WTC11 (cell line): Measurements from ENCODE around the gene CACUL1. TPM values are rescaled to one million over a fixed set of nuclear protein-coding genes. Genes with fewer than 3 reads are reported as not detected.
"Not testable (repeated sequence)": the region's sequence is repeated elsewhere in the genome, so short reads cannot be mapped to it uniquely, and the experiment has no call there.

Experiments
- ATAC-seq: fragments of 200-7000 bp; cut with Tn5 transposase; 2 replicates; pipeline ENCODE4 v1.10.0; 2021; ENCODE audit warnings: mild to moderate bottlenecking, moderate library complexity
- CTCF ChIA-PET: fragments of 300-600 bp; sonication (Branson Sonifier 250); formaldehyde crosslinking; loops from one replicate; lab custom pipeline; 2021; ENCODE audit warnings: antibody characterized with exemption; lab: Charles Lee
- POLR2A ChIA-PET: fragments of 350-600 bp; sonication (Branson Sonifier 250); formaldehyde crosslinking; loops from one replicate; lab custom pipeline; 2021; ENCODE audit warnings: antibody characterized with exemption; lab: Charles Lee
- DNase-seq: peaks from one replicate; pipeline ENCODE4 v3.0.0; 2021; ENCODE audit warnings: low spot score
- H3K27ac Mint-ChIP-seq: 2 replicates; pipeline ENCODE4 v1.8.0; 2021; ENCODE audit warnings: mixed read lengths
- H3K27me3 Mint-ChIP-seq: 2 replicates; pipeline ENCODE4 v1.8.0; 2021; ENCODE audit warnings: low read depth, mild to moderate bottlenecking, moderate library complexity, mixed read lengths
- H3K36me3 Mint-ChIP-seq: 2 replicates; pipeline ENCODE4 v1.8.0; 2021; ENCODE audit warnings: mixed read lengths
- H3K4me1 Mint-ChIP-seq: 2 replicates; pipeline ENCODE4 v1.8.0; 2022; ENCODE audit warnings: mixed read lengths
- H3K4me3 Mint-ChIP-seq: 2 replicates; pipeline ENCODE4 v1.8.0; 2021; ENCODE audit warnings: mild to moderate bottlenecking, moderate library complexity, mixed read lengths
- H3K9me3 Mint-ChIP-seq: 2 replicates; pipeline ENCODE4 v1.8.0; 2021; ENCODE audit warnings: mixed read lengths
- CREM ChIP-seq: sonication (generic); formaldehyde crosslinking; IDR thresholded peaks from 2 replicates; pipeline ENCODE4 v1.8.1; 2022; ENCODE audit warnings: mild to moderate bottlenecking, missing genetic modification reagents, moderate library complexity
- EMX1 ChIP-seq: fragments of 250-450 bp; sonication (Bioruptor Pico); IDR thresholded peaks from 2 replicates; pipeline ENCODE4 v1.8.0; 2021; ENCODE audit warnings: mild to moderate bottlenecking
- FOXP1 ChIP-seq: sonication (generic); formaldehyde crosslinking; IDR thresholded peaks from 2 replicates; pipeline ENCODE4 v1.8.0; 2022; ENCODE audit warnings: missing genetic modification reagents, mild to moderate bottlenecking, moderate library complexity, borderline replicate concordance
- GTF2I ChIP-seq: fragments of 250-450 bp; sonication (Bioruptor Pico); conservative IDR thresholded peaks from 2 replicates; pipeline ENCODE4 v1.4.0; 2021; ENCODE audit warnings: mild to moderate bottlenecking
- IRF2 ChIP-seq: sonication (generic); formaldehyde crosslinking; IDR thresholded peaks from 2 replicates; pipeline ENCODE4 v1.8.0; 2022; ENCODE audit warnings: low read depth, missing genetic modification reagents, borderline replicate concordance
- MYBL2 ChIP-seq: sonication (generic); formaldehyde crosslinking; IDR thresholded peaks from 2 replicates; pipeline ENCODE4 v1.8.1; 2023; ENCODE audit warnings: mild to moderate bottlenecking, moderate library complexity, missing genetic modification reagents
- NFATC4 ChIP-seq: fragments of 250-450 bp; sonication (Bioruptor Pico); IDR thresholded peaks from 2 replicates; pipeline ENCODE4 v1.9.0; 2021; ENCODE audit warnings: mild to moderate bottlenecking
- NFE2L1 ChIP-seq: sonication (generic); formaldehyde crosslinking; IDR thresholded peaks from 2 replicates; pipeline ENCODE4 v1.8.1; 2023; ENCODE audit warnings: missing genetic modification reagents
- NFYB ChIP-seq: sonication (generic); formaldehyde crosslinking; conservative IDR thresholded peaks from 2 replicates; pipeline ENCODE4 v1.8.0; 2022; ENCODE audit warnings: low read depth, missing genetic modification reagents
- NR3C1 ChIP-seq: sonication (generic); formaldehyde crosslinking; conservative IDR thresholded peaks from 2 replicates; pipeline ENCODE4 v1.8.1; 2023; ENCODE audit warnings: low read depth, mild to moderate bottlenecking, missing genetic modification reagents
- ZNF219 ChIP-seq: sonication (generic); formaldehyde crosslinking; IDR thresholded peaks from 2 replicates; pipeline ENCODE4 v1.8.0; 2023; ENCODE audit warnings: missing genetic modification reagents, mild to moderate bottlenecking, borderline replicate concordance
- ZNF232 ChIP-seq: sonication (generic); formaldehyde crosslinking; IDR thresholded peaks from 2 replicates; pipeline ENCODE4 v1.8.0; 2022; ENCODE audit warnings: mild to moderate bottlenecking, missing genetic modification reagents
- ZNF263 ChIP-seq: sonication (generic); formaldehyde crosslinking; IDR thresholded peaks from 2 replicates; pipeline ENCODE4 v1.8.1; 2022; ENCODE audit warnings: low read depth, mild to moderate bottlenecking, moderate library complexity, missing genetic modification reagents
- total RNA-seq: library from RNA; stranded (reverse); gene quantifications from 3 replicates; pipeline ENCODE4 v1.2.3, GENCODE V29; 2021
- TF ChIP-seq, protein P1 (sequence below): sonication (generic); formaldehyde crosslinking; conservative IDR thresholded peaks from 2 replicates; pipeline ENCODE4 v1.8.1; 2023; ENCODE audit warnings: mild to moderate bottlenecking, low read depth, missing genetic modification reagents, moderate library complexity
- TF ChIP-seq, protein P2 (sequence below): sonication (generic); formaldehyde crosslinking; IDR thresholded peaks from 2 replicates; pipeline ENCODE4 v1.8.0; 2023; ENCODE audit warnings: missing genetic modification reagents
- TF ChIP-seq, protein P3 (sequence below): fragments of 250-450 bp; sonication (Bioruptor Pico); IDR thresholded peaks from 2 replicates; pipeline ENCODE4 v1.9.0; 2021; ENCODE audit warnings: mild to moderate bottlenecking, borderline replicate concordance
- TF ChIP-seq, protein P4 (sequence below): sonication (generic); formaldehyde crosslinking; IDR thresholded peaks from 2 replicates; pipeline ENCODE4 v1.8.1; 2023; ENCODE audit warnings: mild to moderate bottlenecking, missing genetic modification reagents, borderline replicate concordance
- TF ChIP-seq, protein P5 (sequence below): sonication (generic); formaldehyde crosslinking; IDR thresholded peaks from 2 replicates; pipeline ENCODE4 v1.8.0; 2022; ENCODE audit warnings: mild to moderate bottlenecking, missing genetic modification reagents

The CACUL1 gene
- total RNA-seq, 1 experiment from 2014 or later: 41.5 TPM

DNA sequence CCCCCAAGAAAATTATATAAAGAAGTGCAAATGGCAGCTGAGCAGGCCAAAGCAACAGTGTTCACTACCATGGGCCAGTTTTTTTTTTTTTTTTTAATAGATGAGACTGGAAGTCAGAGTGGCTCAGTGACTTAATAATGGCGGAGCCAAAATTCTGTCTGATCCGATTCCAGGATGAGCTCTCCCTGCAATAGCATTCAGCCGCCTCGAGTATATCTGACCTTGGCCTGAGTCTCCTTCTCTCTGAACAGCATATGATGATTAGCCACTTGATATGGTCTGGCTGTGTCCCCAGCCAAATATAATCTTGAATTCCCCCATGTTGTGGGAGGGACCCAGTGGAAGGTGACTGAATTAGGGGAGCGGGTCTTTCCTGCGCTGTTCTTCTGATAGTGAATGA is 82.6 kb downstream of the CACUL1 start (continued):
- TF ChIP-seq, protein P1, sequence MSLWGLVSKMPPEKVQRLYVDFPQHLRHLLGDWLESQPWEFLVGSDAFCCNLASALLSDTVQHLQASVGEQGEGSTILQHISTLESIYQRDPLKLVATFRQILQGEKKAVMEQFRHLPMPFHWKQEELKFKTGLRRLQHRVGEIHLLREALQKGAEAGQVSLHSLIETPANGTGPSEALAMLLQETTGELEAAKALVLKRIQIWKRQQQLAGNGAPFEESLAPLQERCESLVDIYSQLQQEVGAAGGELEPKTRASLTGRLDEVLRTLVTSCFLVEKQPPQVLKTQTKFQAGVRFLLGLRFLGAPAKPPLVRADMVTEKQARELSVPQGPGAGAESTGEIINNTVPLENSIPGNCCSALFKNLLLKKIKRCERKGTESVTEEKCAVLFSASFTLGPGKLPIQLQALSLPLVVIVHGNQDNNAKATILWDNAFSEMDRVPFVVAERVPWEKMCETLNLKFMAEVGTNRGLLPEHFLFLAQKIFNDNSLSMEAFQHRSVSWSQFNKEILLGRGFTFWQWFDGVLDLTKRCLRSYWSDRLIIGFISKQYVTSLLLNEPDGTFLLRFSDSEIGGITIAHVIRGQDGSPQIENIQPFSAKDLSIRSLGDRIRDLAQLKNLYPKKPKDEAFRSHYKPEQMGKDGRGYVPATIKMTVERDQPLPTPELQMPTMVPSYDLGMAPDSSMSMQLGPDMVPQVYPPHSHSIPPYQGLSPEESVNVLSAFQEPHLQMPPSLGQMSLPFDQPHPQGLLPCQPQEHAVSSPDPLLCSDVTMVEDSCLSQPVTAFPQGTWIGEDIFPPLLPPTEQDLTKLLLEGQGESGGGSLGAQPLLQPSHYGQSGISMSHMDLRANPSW: no peak
- TF ChIP-seq MYBL2 (no peak), NR3C1 (CRISPR knock-in tag) (no peak), GTF2I (CRISPR knock-in tag) (no peak)
- TF ChIP-seq, protein P2, sequence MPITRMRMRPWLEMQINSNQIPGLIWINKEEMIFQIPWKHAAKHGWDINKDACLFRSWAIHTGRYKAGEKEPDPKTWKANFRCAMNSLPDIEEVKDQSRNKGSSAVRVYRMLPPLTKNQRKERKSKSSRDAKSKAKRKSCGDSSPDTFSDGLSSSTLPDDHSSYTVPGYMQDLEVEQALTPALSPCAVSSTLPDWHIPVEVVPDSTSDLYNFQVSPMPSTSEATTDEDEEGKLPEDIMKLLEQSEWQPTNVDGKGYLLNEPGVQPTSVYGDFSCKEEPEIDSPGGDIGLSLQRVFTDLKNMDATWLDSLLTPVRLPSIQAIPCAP (CRISPR knock-in tag): no peak
- TF ChIP-seq, protein P3, sequence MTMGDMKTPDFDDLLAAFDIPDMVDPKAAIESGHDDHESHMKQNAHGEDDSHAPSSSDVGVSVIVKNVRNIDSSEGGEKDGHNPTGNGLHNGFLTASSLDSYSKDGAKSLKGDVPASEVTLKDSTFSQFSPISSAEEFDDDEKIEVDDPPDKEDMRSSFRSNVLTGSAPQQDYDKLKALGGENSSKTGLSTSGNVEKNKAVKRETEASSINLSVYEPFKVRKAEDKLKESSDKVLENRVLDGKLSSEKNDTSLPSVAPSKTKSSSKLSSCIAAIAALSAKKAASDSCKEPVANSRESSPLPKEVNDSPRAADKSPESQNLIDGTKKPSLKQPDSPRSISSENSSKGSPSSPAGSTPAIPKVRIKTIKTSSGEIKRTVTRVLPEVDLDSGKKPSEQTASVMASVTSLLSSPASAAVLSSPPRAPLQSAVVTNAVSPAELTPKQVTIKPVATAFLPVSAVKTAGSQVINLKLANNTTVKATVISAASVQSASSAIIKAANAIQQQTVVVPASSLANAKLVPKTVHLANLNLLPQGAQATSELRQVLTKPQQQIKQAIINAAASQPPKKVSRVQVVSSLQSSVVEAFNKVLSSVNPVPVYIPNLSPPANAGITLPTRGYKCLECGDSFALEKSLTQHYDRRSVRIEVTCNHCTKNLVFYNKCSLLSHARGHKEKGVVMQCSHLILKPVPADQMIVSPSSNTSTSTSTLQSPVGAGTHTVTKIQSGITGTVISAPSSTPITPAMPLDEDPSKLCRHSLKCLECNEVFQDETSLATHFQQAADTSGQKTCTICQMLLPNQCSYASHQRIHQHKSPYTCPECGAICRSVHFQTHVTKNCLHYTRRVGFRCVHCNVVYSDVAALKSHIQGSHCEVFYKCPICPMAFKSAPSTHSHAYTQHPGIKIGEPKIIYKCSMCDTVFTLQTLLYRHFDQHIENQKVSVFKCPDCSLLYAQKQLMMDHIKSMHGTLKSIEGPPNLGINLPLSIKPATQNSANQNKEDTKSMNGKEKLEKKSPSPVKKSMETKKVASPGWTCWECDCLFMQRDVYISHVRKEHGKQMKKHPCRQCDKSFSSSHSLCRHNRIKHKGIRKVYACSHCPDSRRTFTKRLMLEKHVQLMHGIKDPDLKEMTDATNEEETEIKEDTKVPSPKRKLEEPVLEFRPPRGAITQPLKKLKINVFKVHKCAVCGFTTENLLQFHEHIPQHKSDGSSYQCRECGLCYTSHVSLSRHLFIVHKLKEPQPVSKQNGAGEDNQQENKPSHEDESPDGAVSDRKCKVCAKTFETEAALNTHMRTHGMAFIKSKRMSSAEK: no peak

DNA sequence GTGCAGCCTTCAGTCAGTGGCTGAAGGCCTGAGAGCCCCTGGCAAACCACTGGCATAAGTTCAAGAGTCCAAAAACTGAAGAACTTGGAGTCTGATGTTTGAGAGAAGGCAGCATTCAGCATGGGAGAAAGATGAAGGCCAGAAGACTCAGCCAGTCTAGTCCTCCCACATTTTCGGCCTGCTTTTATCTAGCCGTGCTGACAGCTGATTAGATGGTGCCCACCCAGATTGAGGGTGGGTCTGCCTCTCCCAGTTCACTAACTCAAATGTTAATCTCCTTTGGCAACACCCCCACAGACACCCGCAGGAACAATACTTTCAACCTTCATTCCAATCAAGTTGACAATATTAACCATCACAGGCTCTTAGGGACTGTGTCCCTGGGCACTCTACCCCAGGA is 83.5 kb downstream of the CACUL1 start:
- DNase-seq, ATAC-seq, H3K27me3 Mint-ChIP-seq, POLR2A ChIA-PET, H3K4me3 Mint-ChIP-seq, H3K9me3 Mint-ChIP-seq, H3K27ac Mint-ChIP-seq, H3K36me3 Mint-ChIP-seq, H3K4me1 Mint-ChIP-seq: not testable (repeated sequence)
- CTCF ChIA-PET: interaction anchor here (0.8 to 1.8 kb wide), 3 partner anchors 45 to 77 kb away, joined by 3 to 5 read pairs (median 5); no protein-coding TSS in a partner anchor

DNA sequence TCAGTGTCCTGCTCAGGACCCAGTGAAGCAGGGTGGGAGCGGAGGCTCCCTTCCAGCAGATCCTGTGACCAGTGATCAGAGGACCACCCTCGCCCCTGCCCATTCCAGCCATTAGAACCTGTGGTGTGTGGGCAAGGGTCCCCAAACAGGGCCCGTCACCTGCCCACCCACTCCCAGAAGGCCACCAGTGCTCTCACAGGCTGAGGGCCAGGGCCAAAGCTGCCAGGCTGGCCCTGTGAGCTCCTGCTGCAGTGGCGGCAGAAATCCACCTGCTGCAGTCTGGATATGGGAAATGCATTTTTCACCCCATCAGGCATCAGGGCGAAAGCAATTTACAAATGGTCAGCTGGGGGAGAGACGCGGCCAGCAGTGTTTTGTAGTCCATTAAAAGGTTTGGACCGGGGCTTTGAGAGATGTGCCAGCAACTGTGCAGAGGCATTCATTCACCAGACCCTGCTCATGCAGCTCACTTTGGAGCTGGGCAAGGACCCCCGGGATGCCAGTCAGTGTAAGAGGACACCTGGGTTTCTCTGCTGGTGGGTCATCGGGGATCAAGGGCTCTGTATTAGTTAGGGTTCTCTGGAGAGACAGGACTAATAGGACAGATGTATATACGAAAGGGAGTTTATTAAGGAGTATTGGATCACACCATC is 84.2 kb downstream of the CACUL1 start:
- ChIA-PET POLR2A (no interaction called here), CTCF (interaction anchor here (3.3 kb wide), 1 partner anchor 75 kb away, joined by 53 read pairs; the partner anchor contains the start of gene PRLHR)
- Mint-ChIP-seq H3K4me1 (0 out of 2 replicates have a peak, but pooled peaks cover 6% of the 10 kb centered on the region), H3K27ac (no peak overlapping the region), H3K9me3 (no peaks in the 10 kb centered on the region), H3K27me3 (no peaks in the 10 kb centered on the region), H3K36me3 (no peaks in the 10 kb centered on the region), H3K4me3 (no peak overlapping the region)
- ATAC-seq (no peak), DNase-seq (no peak)
- TF ChIP-seq FOXP1 (CRISPR knock-in tag): no peak
- TF ChIP-seq ZNF263: no peak
- TF ChIP-seq, protein P4, sequence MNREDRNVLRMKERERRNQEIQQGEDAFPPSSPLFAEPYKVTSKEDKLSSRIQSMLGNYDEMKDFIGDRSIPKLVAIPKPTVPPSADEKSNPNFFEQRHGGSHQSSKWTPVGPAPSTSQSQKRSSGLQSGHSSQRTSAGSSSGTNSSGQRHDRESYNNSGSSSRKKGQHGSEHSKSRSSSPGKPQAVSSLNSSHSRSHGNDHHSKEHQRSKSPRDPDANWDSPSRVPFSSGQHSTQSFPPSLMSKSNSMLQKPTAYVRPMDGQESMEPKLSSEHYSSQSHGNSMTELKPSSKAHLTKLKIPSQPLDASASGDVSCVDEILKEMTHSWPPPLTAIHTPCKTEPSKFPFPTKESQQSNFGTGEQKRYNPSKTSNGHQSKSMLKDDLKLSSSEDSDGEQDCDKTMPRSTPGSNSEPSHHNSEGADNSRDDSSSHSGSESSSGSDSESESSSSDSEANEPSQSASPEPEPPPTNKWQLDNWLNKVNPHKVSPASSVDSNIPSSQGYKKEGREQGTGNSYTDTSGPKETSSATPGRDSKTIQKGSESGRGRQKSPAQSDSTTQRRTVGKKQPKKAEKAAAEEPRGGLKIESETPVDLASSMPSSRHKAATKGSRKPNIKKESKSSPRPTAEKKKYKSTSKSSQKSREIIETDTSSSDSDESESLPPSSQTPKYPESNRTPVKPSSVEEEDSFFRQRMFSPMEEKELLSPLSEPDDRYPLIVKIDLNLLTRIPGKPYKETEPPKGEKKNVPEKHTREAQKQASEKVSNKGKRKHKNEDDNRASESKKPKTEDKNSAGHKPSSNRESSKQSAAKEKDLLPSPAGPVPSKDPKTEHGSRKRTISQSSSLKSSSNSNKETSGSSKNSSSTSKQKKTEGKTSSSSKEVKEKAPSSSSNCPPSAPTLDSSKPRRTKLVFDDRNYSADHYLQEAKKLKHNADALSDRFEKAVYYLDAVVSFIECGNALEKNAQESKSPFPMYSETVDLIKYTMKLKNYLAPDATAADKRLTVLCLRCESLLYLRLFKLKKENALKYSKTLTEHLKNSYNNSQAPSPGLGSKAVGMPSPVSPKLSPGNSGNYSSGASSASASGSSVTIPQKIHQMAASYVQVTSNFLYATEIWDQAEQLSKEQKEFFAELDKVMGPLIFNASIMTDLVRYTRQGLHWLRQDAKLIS (CRISPR knock-in tag): no peak
- no peak for TF ChIP-seq NFE2L1 (CRISPR knock-in tag)
- no peak for TF ChIP-seq ZNF219 (CRISPR knock-in tag)
- TF ChIP-seq NFATC4 (CRISPR knock-in tag): no peak
- no peak for TF ChIP-seq NFYB
- TF ChIP-seq IRF2 (CRISPR knock-in tag): no peak
- TF ChIP-seq ZNF232 (CRISPR knock-in tag): no peak
- TF ChIP-seq, protein P5, sequence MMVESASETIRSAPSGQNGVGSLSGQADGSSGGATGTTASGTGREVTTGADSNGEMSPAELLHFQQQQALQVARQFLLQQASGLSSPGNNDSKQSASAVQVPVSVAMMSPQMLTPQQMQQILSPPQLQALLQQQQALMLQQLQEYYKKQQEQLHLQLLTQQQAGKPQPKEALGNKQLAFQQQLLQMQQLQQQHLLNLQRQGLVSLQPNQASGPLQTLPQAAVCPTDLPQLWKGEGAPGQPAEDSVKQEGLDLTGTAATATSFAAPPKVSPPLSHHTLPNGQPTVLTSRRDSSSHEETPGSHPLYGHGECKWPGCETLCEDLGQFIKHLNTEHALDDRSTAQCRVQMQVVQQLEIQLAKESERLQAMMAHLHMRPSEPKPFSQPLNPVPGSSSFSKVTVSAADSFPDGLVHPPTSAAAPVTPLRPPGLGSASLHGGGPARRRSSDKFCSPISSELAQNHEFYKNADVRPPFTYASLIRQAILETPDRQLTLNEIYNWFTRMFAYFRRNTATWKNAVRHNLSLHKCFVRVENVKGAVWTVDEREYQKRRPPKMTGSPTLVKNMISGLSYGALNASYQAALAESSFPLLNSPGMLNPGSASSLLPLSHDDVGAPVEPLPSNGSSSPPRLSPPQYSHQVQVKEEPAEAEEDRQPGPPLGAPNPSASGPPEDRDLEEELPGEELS: no peak
- TF ChIP-seq CREM (CRISPR knock-in tag): no peak
- TF ChIP-seq, protein P2 (CRISPR knock-in tag): no peak
- no peak for TF ChIP-seq EMX1 (CRISPR knock-in tag)
